IPS DF 4.7 (cell line): Measurements from ENCODE around the gene PTPN7.
A peak's percentile ranks its signal among the peaks of the same experiment; 100 is the strongest.
"Not testable (repeated sequence)": the region's sequence is repeated elsewhere in the genome, so short reads cannot be mapped to it uniquely, and the experiment has no call there.

ENCODE experiments used
- DNase-seq: peaks from one replicate; pipeline ENCODE4 v3.0.0-alpha.2; 2013; ENCODE audit warnings: low spot score; ENCODE audit errors: extremely low read depth

PTPN7 gene

DNA sequence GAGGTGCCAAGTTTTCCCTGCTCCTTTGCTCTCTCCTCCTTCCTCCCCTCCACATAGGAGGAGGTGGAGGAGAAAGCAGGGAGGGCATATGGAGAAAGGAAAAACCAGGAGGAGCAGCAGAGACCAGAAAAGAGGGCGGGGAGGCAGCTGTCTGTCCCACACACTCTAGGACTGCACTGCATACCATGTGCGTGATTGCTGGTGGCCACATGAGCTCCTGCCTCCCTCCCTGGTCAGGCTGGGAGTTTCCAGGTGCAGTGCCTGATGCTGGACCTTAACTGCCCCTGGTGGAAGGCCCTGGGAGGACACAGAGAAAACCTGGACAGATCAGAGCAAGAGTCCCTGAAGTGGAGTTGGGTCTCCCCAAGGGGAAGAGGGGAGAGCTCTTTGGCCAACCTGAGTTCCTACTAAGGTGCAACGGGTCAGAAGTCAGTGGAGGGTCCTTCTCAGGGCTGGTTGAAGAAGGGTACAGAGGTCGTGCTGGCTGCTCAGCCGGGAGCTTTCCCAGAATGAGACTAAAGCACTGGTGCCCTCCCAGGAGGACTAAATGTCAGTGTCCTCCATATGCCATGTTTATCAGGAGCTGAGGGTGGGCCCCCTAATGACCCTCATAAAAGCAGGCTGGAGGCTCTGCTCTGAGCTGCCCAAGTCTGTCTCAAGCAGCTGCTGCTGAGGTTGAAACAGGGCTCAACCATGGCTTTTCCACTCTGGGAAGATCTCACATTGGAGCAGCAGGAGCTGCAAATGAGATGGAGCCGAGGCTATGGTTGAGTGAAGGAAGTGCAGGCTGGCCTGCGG is 29.7 kb upstream of the PTPN7 start:
- no peak for DNase-seq

GRCh38 chr1:202189001-202189790 is 28.8 kb upstream of the PTPN7 start:
- DNase-seq: no peak

- DNase-seq: no peak
Observed at GRCh38 chr1:202187697-202188407, 27.4 kb upstream of the PTPN7 start.

- no peak for DNase-seq
Observed at GRCh38 chr1:202187041-202187671, 26.8 kb upstream of the PTPN7 start.

GRCh38 chr1:202186327-202186726 is 25.9 kb upstream of the PTPN7 start:
- DNase-seq: no peak

- peak; percentile 93 for DNase-seq
Observed at GRCh38 chr1:202184750-202185460, 24.5 kb upstream of the PTPN7 start.

DNA sequence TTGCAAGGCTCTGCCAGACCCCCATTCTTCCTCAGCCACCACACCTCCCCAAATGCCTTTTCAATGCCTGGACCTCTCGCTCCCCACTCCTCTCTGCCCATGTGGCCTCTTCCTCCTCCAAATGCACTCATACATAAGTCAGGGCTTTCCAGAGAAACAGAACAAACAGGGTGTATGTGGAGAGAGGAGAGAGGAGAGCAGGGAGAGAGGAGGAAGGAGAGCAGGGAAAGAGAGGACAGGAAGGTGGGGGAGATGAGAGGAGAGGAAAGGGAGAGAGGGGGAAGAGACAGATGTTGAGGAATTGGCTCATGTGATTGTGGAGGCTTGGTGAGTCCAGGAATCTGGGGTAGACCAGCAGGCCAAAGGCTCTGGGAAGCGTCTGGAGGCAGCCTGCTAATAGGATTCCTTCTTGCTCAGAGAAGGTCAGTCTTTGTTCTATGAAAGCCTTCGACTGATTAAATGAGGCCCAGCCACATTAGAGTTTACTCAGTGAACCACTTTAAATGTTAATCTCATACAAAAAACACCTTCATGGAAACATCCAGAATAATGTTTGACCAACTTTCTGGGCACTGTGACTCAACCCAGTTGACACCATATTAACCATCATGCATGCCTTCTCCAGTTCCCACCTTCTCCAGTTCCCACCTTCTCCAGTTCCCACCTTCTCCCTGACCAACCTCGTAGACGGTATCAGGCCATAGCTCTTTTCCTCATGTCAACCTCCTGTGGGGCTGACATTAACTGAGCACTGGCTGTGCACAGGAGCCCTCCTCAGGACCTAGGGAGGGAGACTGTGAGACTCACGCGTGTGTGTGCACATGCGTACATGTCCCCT is 21.9 kb upstream of the PTPN7 start:
- DNase-seq: no peak

DNA sequence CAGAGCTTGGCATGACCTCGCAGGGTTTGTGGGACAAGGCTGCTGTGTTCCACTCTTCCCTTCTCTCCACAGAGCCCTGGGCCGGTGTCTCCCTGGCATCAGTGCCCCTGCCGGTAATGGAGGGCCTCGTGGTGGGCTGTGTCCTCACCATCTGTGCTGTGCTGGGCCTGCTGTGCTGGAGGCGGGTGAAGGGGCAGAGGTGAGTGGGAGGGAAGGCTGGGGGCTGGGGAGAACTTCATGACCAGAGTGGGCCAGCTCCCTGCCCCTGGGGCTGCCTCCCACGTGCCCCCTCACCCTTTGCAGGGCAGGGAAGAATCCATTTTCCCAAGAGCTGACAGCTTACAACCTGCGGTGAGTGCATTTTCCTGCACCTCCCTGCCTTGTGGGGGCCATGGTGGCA is 21.2 kb upstream of the PTPN7 start:
- DNase-seq: no peak

GRCh38 chr1:202180751-202181139 is 20.3 kb upstream of the PTPN7 start:
- not testable (repeated sequence) for DNase-seq

- DNase-seq: no peak
Observed at GRCh38 chr1:202179828-202180750, 19.7 kb upstream of the PTPN7 start.

GRCh38 chr1:202176949-202177927 is 16.8 kb upstream of the PTPN7 start:
- DNase-seq: no peak

DNA sequence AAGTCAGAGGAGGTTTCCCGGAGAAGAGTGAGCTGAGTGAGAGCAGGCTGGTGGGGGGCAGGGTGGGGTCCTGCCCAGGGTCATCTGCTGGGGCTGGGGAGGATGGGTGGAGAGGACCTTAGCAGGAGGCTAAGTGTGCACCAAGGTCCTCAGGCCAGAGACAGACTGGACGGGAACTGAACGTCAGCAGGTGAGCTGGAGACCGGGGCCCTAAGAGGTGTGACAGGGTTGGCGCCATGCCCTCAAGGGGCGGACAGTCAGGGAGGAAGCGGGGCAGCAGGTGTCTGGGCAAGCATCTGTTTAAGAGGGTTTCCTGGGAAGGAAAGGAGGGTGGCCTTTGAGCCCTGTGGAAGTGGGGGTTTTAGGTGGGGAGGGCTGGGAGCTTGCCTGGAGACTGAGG is 13.6 kb upstream of the PTPN7 start:
- DNase-seq: no peak

DNA sequence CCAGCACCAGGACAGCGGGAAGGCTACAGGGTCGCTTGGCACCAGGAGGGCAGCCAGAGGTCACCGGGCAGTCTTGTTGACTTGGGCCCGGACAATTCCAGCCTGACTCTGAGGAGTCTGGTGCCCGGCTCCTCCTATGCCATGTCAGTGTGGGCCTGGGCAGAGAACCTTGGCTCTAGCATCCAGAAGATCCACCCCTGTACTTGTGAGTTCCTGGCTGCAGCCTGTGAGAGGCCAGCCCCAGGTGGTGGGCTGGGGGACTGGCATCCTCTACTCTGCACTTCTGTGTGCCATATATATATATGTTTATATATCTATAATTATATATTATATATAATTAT is 11.6 kb upstream of the PTPN7 start:
- DNase-seq: no peak

DNA sequence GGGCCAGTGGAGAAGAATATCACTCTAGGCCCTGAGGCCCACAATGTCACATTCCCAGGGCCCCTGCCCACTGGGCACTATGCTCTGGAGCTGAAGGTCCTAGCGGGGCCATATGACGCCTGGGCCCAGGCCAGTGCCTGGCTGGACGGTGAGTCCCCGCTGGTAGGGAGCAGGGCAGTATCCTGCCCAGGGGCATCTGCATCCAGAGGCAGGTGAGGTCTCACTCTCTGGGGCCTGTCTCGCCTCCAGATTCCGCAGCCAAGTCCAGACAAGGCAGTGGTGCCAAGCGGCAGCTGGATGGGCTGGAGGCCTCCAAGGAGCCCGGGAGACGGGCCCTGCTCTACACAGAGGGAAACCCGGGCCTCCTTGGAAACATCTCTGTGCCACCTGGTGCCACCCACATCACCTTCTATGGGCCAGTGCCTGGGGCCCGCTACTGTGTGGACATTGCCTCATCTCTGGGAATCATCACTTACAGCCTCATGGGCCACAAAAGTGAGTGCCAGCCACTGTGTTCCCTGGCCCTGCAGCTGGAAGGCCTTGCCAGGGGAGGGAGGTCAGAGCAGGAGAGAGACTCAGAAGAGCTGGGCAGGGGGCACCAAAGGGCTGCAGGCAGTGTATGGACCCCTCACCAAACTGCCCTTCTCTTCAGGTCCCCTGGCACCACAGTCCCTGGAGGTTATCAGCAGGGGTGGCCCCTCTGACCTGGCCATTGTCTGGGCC is 11.1 kb upstream of the PTPN7 start:
- DNase-seq: no peak

DNA sequence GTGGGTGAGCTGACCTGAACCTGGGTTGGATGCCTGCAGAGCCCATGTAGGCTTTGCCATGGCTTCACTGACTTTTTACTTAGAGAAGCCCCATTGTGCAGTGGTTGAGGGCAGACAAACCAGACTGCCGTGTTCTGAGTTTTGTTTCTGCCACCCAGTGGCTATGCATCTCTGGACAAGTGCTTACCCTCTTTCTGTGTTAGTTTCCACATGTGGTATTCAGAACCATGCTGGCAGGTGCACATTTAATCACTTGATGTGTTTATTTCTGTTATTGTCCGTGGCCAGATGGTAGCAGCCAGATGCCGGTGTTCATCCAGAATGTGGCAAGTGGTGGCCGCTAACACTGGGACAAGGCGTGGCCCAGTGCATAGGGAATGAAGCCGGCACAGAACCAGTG is 10.3 kb upstream of the PTPN7 start:
- DNase-seq: no peak

DNA sequence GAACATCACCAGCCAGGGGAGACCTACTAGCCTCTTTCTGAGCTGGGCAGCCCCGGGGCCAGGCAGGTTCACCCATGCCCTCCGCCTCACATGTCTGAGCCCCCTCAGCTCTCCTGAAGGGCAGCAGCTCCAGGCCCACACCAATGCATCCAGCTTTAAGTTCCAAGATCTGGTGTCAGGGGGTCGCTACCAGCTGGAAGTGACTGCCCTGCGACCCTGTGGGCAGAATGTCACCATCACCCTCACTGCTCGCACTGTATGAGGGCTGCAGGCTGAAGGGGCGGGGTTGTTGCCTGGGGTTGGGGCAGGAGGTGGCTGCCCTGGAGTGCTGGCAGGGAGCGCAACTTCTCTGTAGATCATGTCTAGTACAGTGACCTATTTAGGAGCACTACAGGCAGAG is 8.5 kb upstream of the PTPN7 start:
- no peak for DNase-seq

GRCh38 chr1:202167708-202168415 is 7.5 kb upstream of the PTPN7 start:
- no peak for DNase-seq
